Naive B cell (primary cell): ENCODE measurements around the gene LIPA. TPM values are rescaled to one million over a fixed set of nuclear protein-coding genes. Genes with fewer than 3 reads are reported as not detected.
A peak's percentile ranks its signal among the peaks of the same experiment; 100 is the strongest.
"Not testable (repeated sequence)": the region's sequence is repeated elsewhere in the genome, so short reads cannot be mapped to it uniquely, and the experiment has no call there.

Experiments used
- ATAC-seq, 2 donors: fragments of 150-1000 bp; cut with Tn5 transposase; 2 replicates each; pipeline ENCODE4 v1.10.0; 2021; ENCODE audit warnings: low read depth in 2 of 2, mild to moderate bottlenecking in 2 of 2, moderate library complexity in 2 of 2
- DNase-seq: peaks from one replicate; pipeline ENCODE4 v3.0.0; 2022
- H3K27ac Mint-ChIP-seq, 6 donors: one replicate each; pipeline ENCODE4 v1.8.0; 2020 to 2022; ENCODE audit warnings: mild to moderate bottlenecking in 6 of 6, mixed read lengths in 6 of 6, moderate library complexity in 5 of 6, inconsistent platforms in 2 of 6
- H3K27me3 Mint-ChIP-seq, 3 donors: one replicate each; pipeline ENCODE4 v1.8.0; 2021 to 2022; ENCODE audit warnings: mixed read lengths in 3 of 3, mild to moderate bottlenecking in 1 of 3
- H3K36me3 Mint-ChIP-seq, 2 donors: one replicate each; pipeline ENCODE4 v1.8.0; 2020 to 2022; ENCODE audit warnings: mixed read lengths in 2 of 2, inconsistent platforms in 1 of 2, mild to moderate bottlenecking in 1 of 2
- H3K4me1 Mint-ChIP-seq, 3 donors: one replicate each; pipeline ENCODE4 v1.8.0; 2020 to 2022; ENCODE audit warnings: mixed read lengths in 3 of 3, inconsistent platforms in 1 of 3, mild to moderate bottlenecking in 1 of 3, moderate library complexity in 1 of 3
- H3K4me3 Mint-ChIP-seq, 8 donors: one replicate each; pipeline ENCODE4 v1.8.0; 2020 to 2022; ENCODE audit warnings: mild to moderate bottlenecking in 8 of 8, mixed read lengths in 8 of 8, moderate library complexity in 8 of 8, inconsistent platforms in 2 of 8
- H3K9me3 Mint-ChIP-seq, 7 donors: one replicate each; pipeline ENCODE4 v1.8.0; 2020 to 2022; ENCODE audit warnings: mixed read lengths in 7 of 7, mild to moderate bottlenecking in 5 of 7, inconsistent platforms in 2 of 7, moderate library complexity in 1 of 7
- polyA plus RNA-seq, 6 donors: library from polyadenylated mRNA; unstranded; fragments of 300-500 nt; fragmentation: Illumina TruSeq; gene quantifications; one replicate each; pipeline ENCODE4 v1.2.3, GENCODE V29; 2021; ENCODE audit warnings: low read depth in 6 of 6

The LIPA gene
- polyA plus RNA-seq, 6 donors from 2014 or later, result 134 to 178 (median 159) TPM

DNA sequence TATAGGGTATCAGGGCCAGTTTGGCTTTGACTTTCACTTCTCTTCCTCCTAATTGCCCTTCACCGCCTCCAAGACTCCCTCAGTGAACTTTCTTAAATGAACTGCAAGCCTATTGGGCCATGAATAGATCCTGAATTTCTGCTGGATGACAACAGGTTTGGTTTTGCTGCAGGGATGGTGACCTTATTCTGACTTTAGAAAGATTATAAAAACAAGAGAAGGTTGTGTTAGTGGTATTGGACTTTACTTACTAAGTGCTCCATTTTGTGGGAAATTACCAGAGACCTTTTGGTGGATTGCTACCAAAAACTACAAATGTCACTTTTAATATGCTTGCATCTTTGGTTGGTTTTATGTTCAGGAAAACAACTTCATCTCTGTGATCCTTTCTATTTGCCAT is 11.5 kb upstream of the LIPA start:
- Mint-ChIP-seq H3K4me1 (peaks cover 0 to 7% (median 5%) of the 10 kb centered on the region in 3 donors), H3K27ac (no peak overlapping the region), H3K9me3 (peaks cover 0 to 4% (median 0%) of the 10 kb centered on the region in 7 donors), H3K36me3 (no peaks in the 10 kb centered on the region), H3K27me3 (no peaks in the 10 kb centered on the region), H3K4me3 (no peak overlapping the region)
- no peak for DNase-seq
- no peak for ATAC-seq

DNA sequence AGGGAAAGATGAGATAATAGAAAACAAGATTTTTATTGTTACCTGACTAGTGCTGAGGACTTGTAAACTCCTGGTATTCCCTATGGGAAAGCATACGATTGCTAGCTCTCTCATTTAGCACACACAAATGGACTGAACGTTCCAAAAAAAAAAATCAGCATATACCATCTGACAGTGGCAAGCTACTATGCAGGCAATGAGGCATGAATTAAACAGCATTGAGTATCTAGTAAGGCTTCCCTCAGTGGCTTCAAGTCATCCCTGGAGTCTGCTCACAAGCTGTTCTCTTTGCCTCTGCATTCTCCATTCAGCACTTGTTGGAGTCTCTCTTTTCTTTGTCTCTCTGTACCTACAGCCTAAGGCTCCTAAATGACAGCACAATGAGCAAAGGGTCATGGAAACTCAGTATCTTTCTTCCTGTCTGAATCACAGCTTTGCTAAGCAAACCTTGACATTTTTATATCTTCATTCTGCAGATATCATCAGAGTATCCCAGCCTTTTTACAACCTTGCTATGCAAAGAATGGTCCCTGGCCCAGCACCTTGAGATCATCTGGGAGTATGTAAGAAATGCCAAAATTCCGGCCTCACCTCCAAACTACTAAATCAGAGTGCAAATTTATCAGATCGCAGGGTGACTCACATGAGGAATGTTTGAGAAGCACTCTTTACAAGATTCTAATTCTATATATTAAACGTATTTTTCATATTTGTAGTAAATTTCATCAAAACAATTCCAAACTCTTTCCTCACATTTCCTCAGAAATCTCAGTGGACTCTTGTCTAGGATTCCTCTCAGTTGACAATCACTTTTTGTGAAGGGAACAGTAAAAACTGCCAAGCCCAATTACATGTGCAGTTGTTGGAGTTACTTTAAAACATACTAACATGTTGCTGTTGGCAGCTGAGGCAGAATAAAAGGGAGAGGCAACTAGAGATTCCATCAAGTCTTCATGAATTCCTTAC is 10.8 kb upstream of the LIPA start:
- Mint-ChIP-seq H3K27me3 (peaks cover 0 to 1% (median 0%) of the 10 kb centered on the region in 3 donors), H3K4me3 (no peak overlapping the region), H3K9me3 (peaks cover 0 to 4% (median 0%) of the 10 kb centered on the region in 7 donors), H3K36me3 (no peaks in the 10 kb centered on the region), H3K27ac (peak overlapping the region in 1 of 6 donors; percentile 65), H3K4me1 (peaks cover 0 to 7% (median 5%) of the 10 kb centered on the region in 3 donors)
- DNase-seq (no peak), ATAC-seq (no peak)

DNA sequence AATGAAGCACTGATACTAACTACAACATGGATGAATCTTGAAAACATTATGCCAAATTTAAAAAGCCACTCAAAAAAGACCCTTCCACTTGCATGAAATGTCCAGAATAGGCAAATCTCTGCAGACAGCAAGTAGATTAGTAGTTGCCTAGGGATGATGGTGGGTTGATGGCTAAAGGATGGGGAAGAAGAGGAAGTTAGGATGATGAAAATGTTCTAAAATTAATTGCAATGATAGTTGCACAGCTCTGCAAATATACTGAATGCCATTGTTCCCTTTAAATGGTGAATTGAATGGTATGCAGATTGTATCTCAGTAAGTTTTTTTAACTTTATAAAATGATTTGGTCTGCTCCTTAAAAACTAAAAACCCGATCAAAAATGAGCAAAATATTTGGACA is 7.3 kb upstream of the LIPA start:
- Mint-ChIP-seq H3K27me3 (peaks cover 0 to 5% (median 0%) of the 10 kb centered on the region in 3 donors), H3K9me3 (peaks cover 6 to 17% (median 11%) of the 10 kb centered on the region in 7 donors)
- ATAC-seq, result no peak

DNA sequence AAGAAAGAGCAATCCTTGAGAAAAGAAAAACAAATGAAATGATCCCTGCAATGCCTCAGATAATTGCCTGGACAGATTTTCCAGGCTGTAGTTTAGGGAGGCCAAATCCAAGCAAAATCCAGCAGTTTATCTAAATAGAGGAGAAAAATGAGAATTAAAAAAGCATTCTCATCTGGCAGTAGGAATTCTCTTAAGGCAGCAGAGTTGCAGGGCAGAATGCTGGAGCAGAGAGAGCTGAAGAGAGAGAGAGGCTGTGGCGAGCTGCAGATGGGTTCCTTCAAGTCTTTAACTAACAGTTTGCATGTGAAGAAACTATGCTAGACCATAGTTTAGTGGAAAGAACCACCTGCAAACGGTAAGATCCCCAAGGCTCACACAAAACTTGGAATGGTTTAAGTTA is 6.0 kb upstream of the LIPA start:
- peaks cover 7 to 12% of the 10 kb centered on the region in 2 donors for H3K36me3 Mint-ChIP-seq

More for the DNA sequence above, 7.3 kb upstream of the LIPA start:
- no peak for DNase-seq
- H3K27ac Mint-ChIP-seq, result no peak overlapping the region
- H3K4me1 Mint-ChIP-seq, result peaks cover 0 to 7% (median 5%) of the 10 kb centered on the region in 3 donors
- no peak overlapping the region for H3K4me3 Mint-ChIP-seq
- peaks cover 7 to 12% of the 10 kb centered on the region in 2 donors for H3K36me3 Mint-ChIP-seq

DNA sequence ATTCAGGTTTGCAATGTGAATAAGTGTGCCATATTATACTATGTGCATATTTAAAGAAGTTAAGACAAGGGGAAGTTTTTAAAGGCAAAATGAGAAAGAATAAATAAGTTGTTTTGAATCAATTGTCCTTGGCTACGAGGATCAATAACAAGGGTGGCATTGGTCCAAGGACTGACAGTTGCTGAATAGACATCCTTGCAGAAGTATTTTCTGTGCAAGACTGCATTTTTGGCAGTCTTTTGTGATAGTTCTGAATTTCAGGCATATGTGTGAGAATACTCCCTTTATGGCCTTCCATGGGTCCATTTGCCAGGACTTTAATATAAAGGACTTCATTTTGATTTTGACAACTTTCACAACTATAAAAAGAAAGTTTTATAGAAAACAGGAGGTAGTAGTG is 5.4 kb upstream of the LIPA start:
- H3K9me3 Mint-ChIP-seq, result peaks cover 6 to 18% (median 12%) of the 10 kb centered on the region in 7 donors
- no peak for ATAC-seq
- H3K36me3 Mint-ChIP-seq, result peaks cover 7 to 12% of the 10 kb centered on the region in 2 donors
- peaks cover 0 to 5% (median 0%) of the 10 kb centered on the region in 3 donors for H3K27me3 Mint-ChIP-seq
- peaks cover 4 to 7% (median 5%) of the 10 kb centered on the region in 3 donors for H3K4me1 Mint-ChIP-seq
- H3K27ac Mint-ChIP-seq, result no peak overlapping the region
- no peak for DNase-seq
- no peak overlapping the region for H3K4me3 Mint-ChIP-seq

More for the DNA sequence above, 6.0 kb upstream of the LIPA start:
- DNase-seq (no peak), ATAC-seq (no peak)
- peaks cover 6 to 18% (median 12%) of the 10 kb centered on the region in 7 donors for H3K9me3 Mint-ChIP-seq
- H3K4me3 Mint-ChIP-seq, result no peak overlapping the region
- peak overlapping the region in 1 of 6 donors; percentile 64 for H3K27ac Mint-ChIP-seq
- H3K4me1 Mint-ChIP-seq, result peaks cover 0 to 7% (median 5%) of the 10 kb centered on the region in 3 donors
- peaks cover 0 to 5% (median 0%) of the 10 kb centered on the region in 3 donors for H3K27me3 Mint-ChIP-seq

DNA sequence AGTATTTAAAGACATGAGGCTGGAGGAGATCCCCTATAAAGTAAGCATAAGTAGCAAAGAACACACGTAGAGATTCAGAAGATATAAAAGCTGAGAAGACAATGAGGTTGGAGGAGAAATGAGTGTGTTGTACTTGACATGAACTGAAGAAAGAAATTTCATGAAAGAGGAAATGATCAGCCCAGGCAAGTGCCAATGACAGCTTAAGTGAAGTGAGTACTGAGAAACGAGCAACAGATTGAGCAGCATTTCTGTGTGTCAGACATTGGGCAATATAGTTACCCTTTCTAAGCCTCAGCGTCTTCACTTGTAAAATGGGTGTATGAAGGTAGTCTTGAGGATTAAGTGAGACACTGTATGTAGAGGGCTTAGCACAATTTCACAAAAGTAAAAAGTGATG is 4.8 kb upstream of the LIPA start:
- Mint-ChIP-seq H3K4me1 (peaks cover 4 to 7% (median 5%) of the 10 kb centered on the region in 3 donors), H3K36me3 (peaks cover 7 to 12% of the 10 kb centered on the region in 2 donors), H3K4me3 (no peak overlapping the region), H3K27me3 (peaks cover 0 to 5% (median 0%) of the 10 kb centered on the region in 3 donors), H3K27ac (no peak overlapping the region), H3K9me3 (peaks cover 6 to 18% (median 12%) of the 10 kb centered on the region in 7 donors)
- ATAC-seq (no peak), DNase-seq (no peak)

DNA sequence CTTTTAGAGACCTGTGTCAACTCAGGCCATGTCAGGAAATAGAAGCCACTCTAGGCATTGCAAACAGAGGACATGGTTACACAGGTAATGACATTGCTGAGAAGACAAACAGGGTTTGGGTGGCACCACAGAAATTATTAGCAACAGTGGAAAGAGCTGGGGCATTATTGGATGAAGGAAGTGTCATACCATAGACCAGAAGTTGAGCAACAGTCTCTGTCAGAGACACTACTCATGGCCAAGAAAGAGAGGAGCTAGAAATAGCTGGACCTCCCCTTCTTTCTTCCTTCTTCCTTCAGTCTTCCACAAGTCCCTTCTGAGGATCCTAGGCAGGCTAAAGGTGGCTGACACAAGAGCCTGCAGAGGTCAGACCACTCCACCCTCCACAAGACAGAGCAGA is 4.2 kb upstream of the LIPA start:
- no peak for ATAC-seq
- peak overlapping the region in 2 of 6 donors; percentile 1 to 56 for H3K27ac Mint-ChIP-seq

DNA sequence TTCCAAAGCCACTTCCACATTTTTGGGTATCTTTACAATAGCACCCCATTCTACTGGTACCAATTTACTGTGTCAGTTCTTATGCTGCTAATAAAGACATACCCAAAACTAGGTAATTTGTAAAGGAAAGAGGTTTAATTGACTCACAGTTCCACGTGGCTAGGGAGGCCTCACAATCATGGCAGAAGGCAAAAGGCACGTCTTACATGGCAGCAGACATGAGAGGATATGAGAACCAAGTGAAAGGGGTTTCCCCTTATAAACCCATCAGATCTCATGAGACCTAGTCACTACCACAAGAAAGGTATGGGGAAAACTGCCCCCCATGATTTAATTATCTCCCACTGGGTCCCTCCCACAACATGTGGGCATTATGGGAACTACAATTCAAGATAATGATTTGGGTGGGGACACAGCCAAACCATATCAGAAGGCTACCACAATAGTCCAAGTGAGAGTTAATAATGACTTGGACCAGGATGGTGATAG is 3.6 kb upstream of the LIPA start:
- not testable (repeated sequence) for H3K4me3 Mint-ChIP-seq, ATAC-seq, DNase-seq, H3K27me3 Mint-ChIP-seq
- Mint-ChIP-seq H3K9me3 (peaks cover 6 to 18% (median 12%) of the 10 kb centered on the region in 7 donors), H3K36me3 (peaks cover 7 to 12% of the 10 kb centered on the region in 2 donors), H3K27ac (peak overlapping the region in 2 of 6 donors; percentile 24 to 56), H3K4me1 (peaks cover 11 to 12% (median 12%) of the 10 kb centered on the region in 3 donors)

More for the DNA sequence above, 4.2 kb upstream of the LIPA start:
- Mint-ChIP-seq H3K9me3 (peaks cover 6 to 18% (median 12%) of the 10 kb centered on the region in 7 donors), H3K4me3 (no peak overlapping the region), H3K27me3 (peaks cover 0 to 5% (median 0%) of the 10 kb centered on the region in 3 donors), H3K36me3 (peaks cover 7 to 12% of the 10 kb centered on the region in 2 donors), H3K4me1 (peaks cover 9 to 12% (median 11%) of the 10 kb centered on the region in 3 donors)
- DNase-seq, result no peak

DNA sequence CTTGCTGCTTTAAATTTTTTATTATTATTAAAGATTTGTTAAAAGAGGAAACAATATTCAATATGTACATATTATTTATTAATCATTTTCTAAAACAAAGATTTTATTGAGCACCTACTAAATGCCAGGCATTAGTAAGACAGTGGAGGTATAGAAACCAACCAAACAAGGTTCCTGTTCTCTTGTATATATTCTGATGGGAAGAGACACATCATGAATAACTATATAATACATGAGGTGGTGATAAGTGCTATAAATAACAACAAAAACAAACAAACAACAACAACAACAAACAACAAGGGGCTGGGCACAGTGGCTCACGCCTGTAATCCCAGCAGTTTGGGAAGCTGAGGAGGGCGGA is 630 bp upstream of the LIPA start:
- Mint-ChIP-seq H3K27ac (peak overlapping the region in 3 of 6 donors; percentile 57 to 89 (median 83)), H3K4me1 (peaks cover 20 to 28% (median 27%) of the 10 kb centered on the region in 3 donors), H3K4me3 (peak overlapping the region in 4 of 8 donors; percentile 37 to 99 (median 92)), H3K9me3 (peaks cover 6 to 18% (median 12%) of the 10 kb centered on the region in 7 donors), H3K27me3 (peaks cover 0 to 2% (median 0%) of the 10 kb centered on the region in 3 donors), H3K36me3 (peaks cover 7 to 12% of the 10 kb centered on the region in 2 donors)
- ATAC-seq (no peak), DNase-seq (no peak)

DNA sequence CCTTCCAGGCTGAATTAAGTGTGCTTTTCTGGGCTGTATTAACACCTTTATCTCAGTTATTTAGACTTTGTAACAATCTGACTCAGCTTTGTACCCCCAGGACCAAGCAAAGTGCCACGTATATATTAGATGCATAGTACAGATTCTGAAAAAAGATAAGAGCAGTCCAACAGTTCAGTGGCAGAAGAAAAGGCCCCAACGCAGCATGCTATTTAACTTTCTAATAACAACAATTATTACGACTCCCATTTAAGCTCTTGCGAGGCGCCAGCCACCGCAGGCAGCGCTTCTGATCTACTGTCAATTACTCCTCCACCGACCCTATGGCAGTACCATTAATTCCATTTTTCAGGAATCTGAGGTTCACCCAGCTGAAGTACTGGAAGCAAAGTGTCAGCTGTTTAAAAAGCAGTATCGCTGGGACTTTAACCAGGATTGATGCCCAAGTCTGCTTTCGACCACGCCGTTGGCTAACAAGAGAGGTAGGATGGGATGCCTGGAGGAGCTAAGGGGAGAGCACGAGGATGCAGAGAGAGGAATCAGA is 638 bp downstream of the LIPA start:
- DNase-seq (no peak), ATAC-seq (no peak)
- H3K9me3 Mint-ChIP-seq, result peaks cover 6 to 18% (median 12%) of the 10 kb centered on the region in 7 donors
- H3K4me1 Mint-ChIP-seq, result peaks cover 20 to 30% (median 27%) of the 10 kb centered on the region in 3 donors
- H3K36me3 Mint-ChIP-seq, result peaks cover 7 to 12% of the 10 kb centered on the region in 2 donors
- peak overlapping the region; percentile 64 to 92 (median 86) for H3K27ac Mint-ChIP-seq
- H3K4me3 Mint-ChIP-seq, result peak overlapping the region; percentile 89 to 99 (median 93)
- H3K27me3 Mint-ChIP-seq, result no peaks in the 10 kb centered on the region

DNA sequence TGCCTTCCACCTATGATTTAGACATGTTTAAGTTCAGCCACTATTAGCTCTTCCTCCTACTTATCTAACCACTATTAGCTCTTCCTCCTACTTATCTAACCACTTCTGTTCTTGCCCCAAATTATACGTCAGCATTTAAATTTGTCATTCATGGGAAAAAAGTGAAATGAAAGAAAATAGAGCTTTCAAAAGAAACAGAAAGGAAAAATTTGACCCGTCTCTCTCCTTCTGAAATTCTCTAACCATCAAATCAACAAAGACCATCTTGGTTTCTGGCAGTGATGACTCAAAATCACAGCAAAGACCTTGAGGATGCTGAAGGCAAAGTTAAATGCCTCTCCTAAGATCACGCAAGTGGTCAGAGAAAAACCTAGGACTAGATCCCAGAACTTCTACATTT is 2.6 kb downstream of the LIPA start:
- Mint-ChIP-seq H3K27me3 (no peaks in the 10 kb centered on the region), H3K27ac (peak overlapping the region in 3 of 6 donors; percentile 4 to 85 (median 83))

DNA sequence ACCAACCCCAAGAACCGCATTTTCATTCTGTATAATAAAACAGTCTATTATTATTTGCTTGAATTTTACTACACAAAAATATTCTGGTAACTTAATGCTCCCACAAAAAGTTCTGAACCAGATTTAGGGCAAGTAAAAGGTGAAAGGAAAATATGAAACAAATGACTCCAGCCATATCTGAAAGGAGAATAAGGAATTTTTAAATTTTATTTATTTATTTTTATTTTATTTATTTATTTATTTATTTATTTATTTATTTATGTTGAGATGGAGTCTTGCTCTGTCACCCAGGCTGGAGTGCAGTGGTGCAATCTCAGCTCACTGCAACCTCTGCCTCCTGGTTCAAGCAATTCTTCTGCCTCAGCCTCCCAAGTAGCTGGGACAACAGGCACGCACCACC is 4.0 kb downstream of the LIPA start:
- H3K36me3 Mint-ChIP-seq, ATAC-seq, DNase-seq, H3K9me3 Mint-ChIP-seq, H3K27ac Mint-ChIP-seq, H3K27me3 Mint-ChIP-seq: not testable (repeated sequence)
- H3K4me3 Mint-ChIP-seq, result peak overlapping the region in 1 of 8 donors; percentile 41
- H3K4me1 Mint-ChIP-seq, result peaks cover 41 to 62% (median 47%) of the 10 kb centered on the region in 3 donors

More for the DNA sequence above, 2.6 kb downstream of the LIPA start:
- Mint-ChIP-seq H3K4me1 (peaks cover 29 to 48% (median 33%) of the 10 kb centered on the region in 3 donors), H3K36me3 (no peaks in the 10 kb centered on the region), H3K4me3 (peak overlapping the region in 2 of 8 donors; percentile 71 to 99), H3K9me3 (peaks cover 0 to 5% (median 2%) of the 10 kb centered on the region in 7 donors)
- ATAC-seq (no peak), DNase-seq (no peak)

DNA sequence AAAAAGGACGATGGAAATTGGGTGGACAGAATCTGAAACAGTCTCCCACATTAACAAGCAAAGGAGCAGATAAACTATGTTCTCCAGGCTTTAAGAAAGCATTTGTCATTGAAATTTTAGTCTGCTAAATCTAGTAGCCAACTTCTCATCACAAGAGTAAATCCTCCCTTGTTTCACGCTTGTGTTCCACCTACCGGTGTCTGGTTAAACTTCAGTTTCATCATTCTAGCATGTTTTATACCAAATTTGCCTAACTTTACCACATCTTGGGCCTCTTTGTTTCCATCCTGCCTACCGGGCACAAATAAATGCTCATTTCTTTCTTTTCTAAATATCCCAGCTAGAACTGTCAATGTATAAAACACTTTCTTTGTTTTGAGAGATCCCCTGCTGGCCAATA is 5.8 kb downstream of the LIPA start:
- ATAC-seq (peak in 1 of 2 donors; percentile 54), DNase-seq (no peak)
- Mint-ChIP-seq H3K27me3 (no peaks in the 10 kb centered on the region), H3K4me1 (peaks cover 39 to 69% (median 50%) of the 10 kb centered on the region in 3 donors), H3K27ac (peak overlapping the region in 3 of 6 donors; percentile 29 to 42 (median 35)), H3K4me3 (peak overlapping the region in 2 of 8 donors; percentile 44 to 56), H3K9me3 (no peaks in the 10 kb centered on the region), H3K36me3 (peaks cover 0 to 4% of the 10 kb centered on the region in 2 donors)
